ENCODE results near the gene ATP5MK.

DNA sequence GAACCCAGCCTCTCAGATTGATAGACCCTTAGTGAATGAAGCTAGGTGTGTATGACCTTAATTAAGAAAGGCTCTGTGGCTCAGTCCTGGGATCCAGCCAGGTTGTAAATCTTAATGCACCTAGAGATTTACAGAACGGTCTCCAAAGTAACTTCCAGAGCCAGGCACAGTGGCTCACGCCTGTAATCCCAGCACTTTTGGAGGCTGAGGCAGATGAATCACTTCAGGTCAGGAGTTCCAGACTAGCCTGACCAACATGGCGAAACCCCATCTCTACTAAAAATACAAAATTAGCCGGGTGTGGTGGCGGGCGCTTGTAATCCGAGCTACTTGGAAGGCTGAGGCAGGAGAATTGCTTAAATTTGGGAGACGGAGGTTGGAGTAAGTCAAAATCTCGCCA is 31.6 kb upstream of the ATP5MK start:
- TF ChIP-seq, protein P1, sequence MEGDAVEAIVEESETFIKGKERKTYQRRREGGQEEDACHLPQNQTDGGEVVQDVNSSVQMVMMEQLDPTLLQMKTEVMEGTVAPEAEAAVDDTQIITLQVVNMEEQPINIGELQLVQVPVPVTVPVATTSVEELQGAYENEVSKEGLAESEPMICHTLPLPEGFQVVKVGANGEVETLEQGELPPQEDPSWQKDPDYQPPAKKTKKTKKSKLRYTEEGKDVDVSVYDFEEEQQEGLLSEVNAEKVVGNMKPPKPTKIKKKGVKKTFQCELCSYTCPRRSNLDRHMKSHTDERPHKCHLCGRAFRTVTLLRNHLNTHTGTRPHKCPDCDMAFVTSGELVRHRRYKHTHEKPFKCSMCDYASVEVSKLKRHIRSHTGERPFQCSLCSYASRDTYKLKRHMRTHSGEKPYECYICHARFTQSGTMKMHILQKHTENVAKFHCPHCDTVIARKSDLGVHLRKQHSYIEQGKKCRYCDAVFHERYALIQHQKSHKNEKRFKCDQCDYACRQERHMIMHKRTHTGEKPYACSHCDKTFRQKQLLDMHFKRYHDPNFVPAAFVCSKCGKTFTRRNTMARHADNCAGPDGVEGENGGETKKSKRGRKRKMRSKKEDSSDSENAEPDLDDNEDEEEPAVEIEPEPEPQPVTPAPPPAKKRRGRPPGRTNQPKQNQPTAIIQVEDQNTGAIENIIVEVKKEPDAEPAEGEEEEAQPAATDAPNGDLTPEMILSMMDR (IDR thresholded peaks at IDR 0.05): no peak
- TF ChIP-seq POLR2A (IDR thresholded peaks at IDR 0.05): no peak

Data from ovary (tissue), 3 donors.